GM18502 (cell line): ENCODE results near the gene TRPM8.
"Not testable (repeated sequence)": the region's sequence is repeated elsewhere in the genome, so short reads cannot be mapped to it uniquely, and the experiment has no call there.

ENCODE experiments used
- ATAC-seq: cut with Tn5 transposase; IDR thresholded peaks from one replicate; pipeline ENCODE4 v1.9.1; 2021; ENCODE audit warnings: mild to moderate bottlenecking; ENCODE audit not compliant: unreplicated experiment, poor library complexity

TRPM8 gene

DNA sequence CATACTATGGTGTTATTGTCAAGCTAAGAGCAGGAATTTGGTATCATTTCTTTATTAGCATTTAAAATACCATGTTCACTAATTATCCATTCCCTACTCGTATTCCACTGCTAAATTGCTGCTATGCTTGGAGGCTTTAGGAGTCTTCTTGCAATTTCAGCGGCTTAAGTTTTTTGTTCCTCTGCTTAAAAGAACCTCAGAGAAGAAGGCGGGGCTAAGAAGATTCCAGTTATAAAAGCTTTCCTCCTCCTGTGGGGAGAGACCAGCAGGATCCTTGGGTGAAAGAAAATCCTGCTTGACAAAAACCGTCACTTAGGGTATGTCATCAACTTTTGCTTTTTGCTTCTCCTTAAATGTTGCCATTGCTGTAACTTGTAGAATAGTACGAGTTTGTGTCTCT, at the start of gene TRPM8:
Gene TRPM8 (plus strand): TSS at position 258 of the 400 bp plus-strand sequence. CDS start 9,165 bp downstream, outside the sequence.
- no peak for ATAC-seq

GRCh38 chr2:233867993-233868532, 49.1 kb upstream of the TRPM8 start, which contains the start of gene MSL3B:
Gene MSL3B, minus strand, starts transcription at chr2:233868386.
- ATAC-seq = peak; percentile 56

DNA sequence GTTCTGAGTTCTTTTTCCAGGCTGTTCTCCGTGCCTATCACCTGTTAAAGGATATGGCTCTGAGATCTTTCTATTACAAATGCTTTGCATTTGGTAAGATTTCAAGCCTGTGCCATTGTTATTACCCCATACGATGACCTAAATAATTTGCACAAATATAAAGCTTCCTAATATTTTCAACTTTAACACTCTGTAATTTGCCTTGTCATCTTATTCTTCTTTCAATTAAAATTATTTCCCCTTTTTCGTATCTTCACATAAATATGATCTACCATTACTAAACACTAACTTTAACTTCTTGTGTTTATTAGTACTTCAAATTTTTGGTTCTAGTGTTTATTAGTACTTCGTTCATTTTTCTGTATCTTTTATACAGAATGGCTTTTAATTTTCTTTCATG, 45.7 kb upstream of the TRPM8 start:
- no peak for ATAC-seq

GRCh38 chr2:233872125-233872524, 45.0 kb upstream of the TRPM8 start:
- not testable (repeated sequence) for ATAC-seq

- no peak for ATAC-seq
These were observed 34.8 kb upstream of the TRPM8 start for GRCh38 chr2:233882353-233882752.

- ATAC-seq = no peak
These were observed 24.4 kb upstream of the TRPM8 start for GRCh38 chr2:233892793-233893192.

GRCh38 chr2:233896253-233896652, 20.9 kb upstream of the TRPM8 start:
- ATAC-seq = not testable (repeated sequence)

- no peak for ATAC-seq
These were observed 15.8 kb upstream of the TRPM8 start for GRCh38 chr2:233901367-233901766.

GRCh38 chr2:233901884-233902283, 15.3 kb upstream of the TRPM8 start:
- no peak for ATAC-seq

DNA sequence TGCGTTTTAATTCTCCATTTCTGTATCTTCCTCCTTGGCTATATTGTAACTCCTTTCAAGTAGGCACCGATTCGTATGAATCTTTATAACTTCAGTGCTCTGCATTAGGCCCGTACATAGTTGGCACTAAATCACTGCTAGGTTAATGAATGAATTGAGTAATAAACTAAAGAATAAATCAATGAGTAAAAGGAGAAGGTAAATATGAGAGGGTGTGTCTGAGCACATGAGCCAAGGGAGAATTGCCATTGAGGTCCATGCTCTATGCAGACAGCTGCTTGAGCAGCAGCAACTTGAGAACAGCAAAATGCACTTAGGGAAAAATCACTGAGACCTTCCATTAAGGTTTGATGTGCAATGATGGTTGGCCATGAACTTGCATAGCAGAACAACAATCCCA, 11.2 kb upstream of the TRPM8 start:
- no peak for ATAC-seq

- ATAC-seq = no peak
These were observed 9.5 kb upstream of the TRPM8 start for GRCh38 chr2:233907627-233908026.

GRCh38 chr2:233912691-233913423, 4.3 kb upstream of the TRPM8 start:
- no peak for ATAC-seq

DNA sequence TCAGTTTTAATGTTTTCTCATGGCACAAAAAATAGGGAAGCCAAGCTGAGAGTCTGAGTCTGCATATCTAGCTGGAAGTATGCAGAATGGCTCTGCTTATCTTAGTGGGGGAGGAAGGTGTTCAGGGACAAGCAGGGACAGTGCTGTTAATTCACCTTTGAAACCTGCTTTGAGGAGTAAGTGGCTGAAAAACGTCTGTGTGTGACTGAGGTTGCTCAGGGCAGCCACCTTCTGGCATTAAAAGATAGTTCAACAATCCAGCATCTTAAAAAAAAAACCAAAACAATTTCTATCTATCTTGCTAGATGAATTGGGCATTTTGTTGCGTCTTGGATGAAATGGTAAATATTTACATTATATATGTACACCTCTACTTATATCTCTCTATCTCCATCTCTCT, 2.0 kb upstream of the TRPM8 start:
- ATAC-seq = no peak

DNA sequence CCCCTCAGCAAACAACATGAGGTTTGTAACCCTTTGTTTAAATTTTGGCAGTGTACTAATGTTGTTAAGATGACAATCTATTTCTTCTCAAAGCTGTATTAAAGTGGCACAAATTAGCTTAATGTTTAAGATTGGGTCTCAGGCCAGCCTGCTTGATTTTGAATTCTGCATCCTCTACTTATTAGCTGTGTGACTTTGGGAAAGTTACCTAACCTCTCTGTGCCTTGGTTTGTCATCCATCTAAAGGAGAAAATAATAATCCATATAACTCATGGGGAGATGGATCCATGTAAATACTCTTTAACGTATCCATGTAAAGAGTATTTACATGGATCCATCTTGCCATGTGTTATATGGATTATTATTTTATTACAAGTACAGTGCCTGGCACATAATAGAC, 2.1 kb downstream of the TRPM8 start:
- no peak for ATAC-seq

- no peak for ATAC-seq
These were observed 2.8 kb downstream of the TRPM8 start for GRCh38 chr2:233919938-233920337.

- no peak for ATAC-seq
These were observed 5.3 kb downstream of the TRPM8 start for GRCh38 chr2:233922471-233922870.

DNA sequence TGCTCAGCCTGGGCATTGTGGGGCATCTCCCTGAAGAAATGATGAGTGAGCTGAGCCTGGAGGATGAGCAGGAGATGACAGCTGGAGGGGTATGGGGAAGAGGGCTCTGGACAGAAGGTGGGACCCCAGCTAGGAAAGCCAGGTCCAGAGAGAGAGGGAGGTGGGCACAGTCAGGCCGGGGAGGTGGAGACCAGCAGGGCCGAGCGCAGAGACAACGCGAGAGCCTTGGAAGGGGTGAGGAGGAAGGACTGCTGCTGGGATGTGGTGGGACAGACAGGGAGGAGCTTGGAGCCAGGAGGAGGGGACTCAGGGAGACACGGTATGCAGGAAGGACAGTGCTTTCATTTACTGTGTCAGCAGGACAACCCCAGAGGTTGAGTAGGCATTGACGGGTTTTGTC, 8.2 kb downstream of the TRPM8 start:
- ATAC-seq = no peak

GRCh38 chr2:233926806-233927205, 9.6 kb downstream of the TRPM8 start:
- ATAC-seq = no peak

- ATAC-seq = no peak
These were observed 11.6 kb downstream of the TRPM8 start for GRCh38 chr2:233928594-233929351.

DNA sequence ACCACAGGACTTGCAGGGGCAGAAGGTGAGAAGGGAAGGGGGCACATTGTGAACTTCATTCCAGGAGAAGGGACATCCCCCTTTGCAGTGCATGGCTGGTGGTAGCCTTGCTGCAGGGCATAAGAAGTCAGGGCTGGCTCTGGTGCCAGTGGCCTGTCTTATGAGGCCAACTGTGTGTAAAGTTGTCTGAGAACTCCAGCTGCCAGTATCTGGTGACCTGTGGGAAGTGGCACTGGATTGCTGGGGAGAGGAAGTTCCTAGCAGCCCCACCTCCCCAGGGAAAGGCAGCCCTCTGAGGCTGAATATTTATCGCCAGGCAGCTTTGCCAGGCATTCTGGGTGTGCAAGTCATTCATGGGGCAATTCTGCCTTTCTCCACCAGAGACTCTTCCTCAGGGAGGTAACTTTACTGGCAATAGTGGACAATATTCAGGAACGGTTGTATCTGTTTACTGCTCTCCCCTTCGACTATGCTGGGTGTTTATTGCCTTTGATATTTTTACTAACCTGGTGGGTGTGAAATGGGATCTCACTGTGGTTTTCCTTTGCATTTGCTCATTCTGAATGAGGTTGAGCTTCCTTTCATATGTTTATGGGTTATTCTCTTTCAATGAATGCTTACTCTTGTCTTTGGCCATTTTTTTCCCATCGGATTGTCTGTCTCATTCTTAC, 12.3 kb downstream of the TRPM8 start:
- ATAC-seq = no peak

DNA sequence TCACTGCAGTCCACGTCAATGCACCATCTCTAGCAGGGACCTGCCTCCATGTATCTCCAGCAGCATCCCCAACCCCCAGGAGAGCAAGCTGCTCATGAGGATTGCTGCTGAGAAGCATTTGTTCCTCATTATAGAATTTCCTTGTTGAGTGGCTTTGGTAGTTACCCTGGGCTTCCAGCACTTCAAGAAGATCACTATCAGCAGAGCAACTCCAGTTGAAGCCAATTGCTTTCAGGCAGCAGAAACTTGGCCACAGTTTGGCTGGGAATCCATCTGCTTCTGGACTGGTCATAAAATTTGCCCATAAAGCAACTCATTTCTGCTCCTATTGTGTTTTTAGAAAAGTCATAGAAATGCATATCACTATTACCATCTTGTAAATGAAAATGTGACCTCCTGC, 17.4 kb downstream of the TRPM8 start:
- no peak for ATAC-seq
